ENCODE results near the gene USP33. TPM values are rescaled to one million over a fixed set of nuclear protein-coding genes. Genes with fewer than 3 reads are reported as not detected.

USP33 gene
- total and polyA plus RNA-seq, 2 of the 13 experiments (the other 11 are each of a cell fraction or from before 2014, with no cell fraction given): 32.0 to 49.1 TPM

DNA sequence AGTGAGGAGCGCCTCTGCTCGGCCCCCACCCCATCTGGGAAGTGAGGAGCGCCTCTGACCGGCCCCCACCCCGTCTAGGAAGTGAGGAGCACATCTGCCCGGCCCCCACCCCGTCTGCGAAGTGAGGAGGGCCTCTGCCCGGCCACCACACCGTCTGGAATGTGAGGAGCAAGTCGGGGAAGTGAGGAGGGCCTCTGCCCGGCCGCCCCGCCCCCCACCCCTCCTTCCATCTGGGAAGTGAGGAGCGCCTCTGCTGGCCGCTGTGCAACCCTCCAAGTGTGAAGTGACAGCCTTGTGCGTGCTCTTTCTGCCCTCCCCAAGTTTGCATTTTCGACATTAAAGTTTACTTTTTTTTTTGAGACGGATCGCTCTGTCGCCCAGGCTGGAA, 72.1 kb downstream of the USP33 start (continued):
- TF ChIP-seq, protein P1, sequence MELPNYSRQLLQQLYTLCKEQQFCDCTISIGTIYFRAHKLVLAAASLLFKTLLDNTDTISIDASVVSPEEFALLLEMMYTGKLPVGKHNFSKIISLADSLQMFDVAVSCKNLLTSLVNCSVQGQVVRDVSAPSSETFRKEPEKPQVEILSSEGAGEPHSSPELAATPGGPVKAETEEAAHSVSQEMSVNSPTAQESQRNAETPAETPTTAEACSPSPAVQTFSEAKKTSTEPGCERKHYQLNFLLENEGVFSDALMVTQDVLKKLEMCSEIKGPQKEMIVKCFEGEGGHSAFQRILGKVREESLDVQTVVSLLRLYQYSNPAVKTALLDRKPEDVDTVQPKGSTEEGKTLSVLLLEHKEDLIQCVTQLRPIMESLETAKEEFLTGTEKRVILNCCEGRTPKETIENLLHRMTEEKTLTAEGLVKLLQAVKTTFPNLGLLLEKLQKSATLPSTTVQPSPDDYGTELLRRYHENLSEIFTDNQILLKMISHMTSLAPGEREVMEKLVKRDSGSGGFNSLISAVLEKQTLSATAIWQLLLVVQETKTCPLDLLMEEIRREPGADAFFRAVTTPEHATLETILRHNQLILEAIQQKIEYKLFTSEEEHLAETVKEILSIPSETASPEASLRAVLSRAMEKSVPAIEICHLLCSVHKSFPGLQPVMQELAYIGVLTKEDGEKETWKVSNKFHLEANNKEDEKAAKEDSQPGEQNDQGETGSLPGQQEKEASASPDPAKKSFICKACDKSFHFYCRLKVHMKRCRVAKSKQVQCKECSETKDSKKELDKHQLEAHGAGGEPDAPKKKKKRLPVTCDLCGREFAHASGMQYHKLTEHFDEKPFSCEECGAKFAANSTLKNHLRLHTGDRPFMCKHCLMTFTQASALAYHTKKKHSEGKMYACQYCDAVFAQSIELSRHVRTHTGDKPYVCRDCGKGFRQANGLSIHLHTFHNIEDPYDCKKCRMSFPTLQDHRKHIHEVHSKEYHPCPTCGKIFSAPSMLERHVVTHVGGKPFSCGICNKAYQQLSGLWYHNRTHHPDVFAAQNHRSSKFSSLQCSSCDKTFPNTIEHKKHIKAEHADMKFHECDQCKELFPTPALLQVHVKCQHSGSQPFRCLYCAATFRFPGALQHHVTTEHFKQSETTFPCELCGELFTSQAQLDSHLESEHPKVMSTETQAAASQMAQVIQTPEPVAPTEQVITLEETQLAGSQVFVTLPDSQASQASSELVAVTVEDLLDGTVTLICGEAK (IDR thresholded peaks at IDR 0.05): no peak
- TF ChIP-seq, protein P1 (CRISPR knock-in tag; IDR thresholded peaks at IDR 0.05): no peak
- TF ChIP-seq MNT (IDR thresholded peaks at IDR 0.05) (no peak), POLR2G (IDR thresholded peaks at IDR 0.05; ENCODE audit: low read depth, low read length) (0 out of 2 replicates have a peak, but pooled peaks have one; percentile 29), STAG1 (CRISPR knock-in tag; IDR thresholded peaks at IDR 0.05) (peak; percentile 18; the same call in 1 of the 2 replicates), ZNF777 (CRISPR knock-in tag; IDR thresholded peaks at IDR 0.05) (no peak), GABPB1 (CRISPR knock-in tag; IDR thresholded peaks at IDR 0.05) (0 out of 2 replicates have a peak, but pooled peaks have one; percentile 15)
- TF ChIP-seq, protein P2, sequence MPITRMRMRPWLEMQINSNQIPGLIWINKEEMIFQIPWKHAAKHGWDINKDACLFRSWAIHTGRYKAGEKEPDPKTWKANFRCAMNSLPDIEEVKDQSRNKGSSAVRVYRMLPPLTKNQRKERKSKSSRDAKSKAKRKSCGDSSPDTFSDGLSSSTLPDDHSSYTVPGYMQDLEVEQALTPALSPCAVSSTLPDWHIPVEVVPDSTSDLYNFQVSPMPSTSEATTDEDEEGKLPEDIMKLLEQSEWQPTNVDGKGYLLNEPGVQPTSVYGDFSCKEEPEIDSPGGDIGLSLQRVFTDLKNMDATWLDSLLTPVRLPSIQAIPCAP (CRISPR knock-in tag; IDR thresholded peaks at IDR 0.05; ENCODE audit: low read depth): no peak
